Lung (tissue), 12 donors: ENCODE results near the gene ATXN10. TPM values are rescaled to one million over a fixed set of nuclear protein-coding genes. Genes with fewer than 3 reads are reported as not detected.

Experiments used
- ATAC-seq: fragments of 200-7000 bp; cut with Tn5 transposase; one replicate; pipeline ENCODE4 v1.9.1; 2020; ENCODE audit warnings: moderate number of reproducible peaks; ENCODE audit not compliant: insufficient read depth, low FRiP score
- DNase-seq, 3 donors: peaks; one replicate each; pipeline ENCODE4 v3.0.0-alpha.2; 2013 to 2017
- H3K27ac ChIP-seq, 2 donors: one replicate each; pipeline ENCODE4 v1.5.1; 2013; ENCODE audit warnings: mild to moderate bottlenecking in 2 of 2, moderate library complexity in 2 of 2, control low read depth in 1 of 2, inconsistent platforms in 1 of 2, low read depth in 1 of 2, low read length in 1 of 2
- H3K27me3 ChIP-seq, 3 donors: one replicate each; pipeline ENCODE4 v1.5.1; 2013; ENCODE audit warnings: low read length in 2 of 3; ENCODE audit not compliant: control insufficient read depth in 3 of 3, insufficient read depth in 3 of 3
- H3K36me3 ChIP-seq, 4 donors: one replicate each; pipeline ENCODE4 v1.5.1; 2013; ENCODE audit warnings: low read length in 4 of 4, mild to moderate bottlenecking in 1 of 4, moderate library complexity in 1 of 4; ENCODE audit not compliant: control insufficient read depth in 4 of 4, insufficient read depth in 4 of 4
- H3K4me1 ChIP-seq, 5 donors: one replicate each; pipeline ENCODE4 v1.5.1; 2013; ENCODE audit warnings: low read length in 5 of 5, mild to moderate bottlenecking in 2 of 5, moderate library complexity in 1 of 5; ENCODE audit not compliant: control insufficient read depth in 5 of 5, insufficient read depth in 5 of 5
- H3K4me3 ChIP-seq: one replicate; pipeline ENCODE4 v1.5.1; 2013; ENCODE audit warnings: mild to moderate bottlenecking, control low read depth, moderate library complexity
- H3K9ac ChIP-seq, 2 donors: one replicate each; pipeline ENCODE4 v1.5.1; 2013; ENCODE audit warnings: low read length in 2 of 2, control low read depth in 1 of 2; ENCODE audit not compliant: insufficient read depth in 1 of 2
- H3K9me3 ChIP-seq, 4 donors: one replicate each; pipeline ENCODE4 v1.5.1; 2013; ENCODE audit warnings: low read length in 3 of 4, mild to moderate bottlenecking in 1 of 4, moderate library complexity in 1 of 4; ENCODE audit not compliant: control insufficient read depth in 4 of 4, insufficient read depth in 3 of 4
- WGBS, 2 donors: extraction: QIAGEN DNeasy Blood & Tissue Kit; methylation state at CpG; one replicate each; pipeline ENCODE4 v1.1.7; 2013; 5-methylcytosine and 5-hydroxymethylcytosine counted together
- polyA plus RNA-seq, 2 donors: library from polyadenylated mRNA; stranded (reverse); fragments of 200-250 nt; gene quantifications; one replicate each; pipeline ENCODE4 v1.2.1, GENCODE V29; 2013
- total RNA-seq, 2 donors: library from RNA; depleted of rRNA in 1 of 2; stranded (reverse); fragments of >200 nt in 1 of 2; gene quantifications; one replicate each; pipeline ENCODE4 v1.2.1, GENCODE V29; 2014 to 2021
- TF ChIP-seq, protein P1 (sequence below): IDR thresholded peaks from 2 replicates; pipeline ENCODE4 v1.5.1; 2012; ENCODE audit warnings: mild to moderate bottlenecking; ENCODE audit errors: control extremely low read depth, extremely low read depth
- donor health status: control.
- donor health status: control.
- donor health status: Bipolar disorder and iron deficiency.
- donor health status: healthy.
- donor health status: DM: yes; HTN: yes; CAD: no.

Gene ATXN10
- total and polyA plus RNA-seq, 4 donors = 41.9 to 164 (median 92.2) TPM

- Histone ChIP-seq H3K27ac (peak overlapping the region; percentile 16 to 54), H3K36me3 (peaks cover 10 to 51% (median 37%) of the 10 kb centered on the region in 4 donors), H3K27me3 (no peaks in the 10 kb centered on the region), H3K4me3 (no peak overlapping the region), H3K9ac (no peak overlapping the region), H3K9me3 (peaks cover 0 to 3% (median 1%) of the 10 kb centered on the region in 4 donors), H3K4me1 (peaks cover 4 to 7% (median 6%) of the 10 kb centered on the region in 5 donors)
- WGBS, 2 donors = 30 to 53% methylated on average over 1 of the region's 1 CpG
- DNase-seq (peak in 1 of 3 donors; percentile 12), ATAC-seq (peak; percentile 28)
- TF ChIP-seq, protein P1, sequence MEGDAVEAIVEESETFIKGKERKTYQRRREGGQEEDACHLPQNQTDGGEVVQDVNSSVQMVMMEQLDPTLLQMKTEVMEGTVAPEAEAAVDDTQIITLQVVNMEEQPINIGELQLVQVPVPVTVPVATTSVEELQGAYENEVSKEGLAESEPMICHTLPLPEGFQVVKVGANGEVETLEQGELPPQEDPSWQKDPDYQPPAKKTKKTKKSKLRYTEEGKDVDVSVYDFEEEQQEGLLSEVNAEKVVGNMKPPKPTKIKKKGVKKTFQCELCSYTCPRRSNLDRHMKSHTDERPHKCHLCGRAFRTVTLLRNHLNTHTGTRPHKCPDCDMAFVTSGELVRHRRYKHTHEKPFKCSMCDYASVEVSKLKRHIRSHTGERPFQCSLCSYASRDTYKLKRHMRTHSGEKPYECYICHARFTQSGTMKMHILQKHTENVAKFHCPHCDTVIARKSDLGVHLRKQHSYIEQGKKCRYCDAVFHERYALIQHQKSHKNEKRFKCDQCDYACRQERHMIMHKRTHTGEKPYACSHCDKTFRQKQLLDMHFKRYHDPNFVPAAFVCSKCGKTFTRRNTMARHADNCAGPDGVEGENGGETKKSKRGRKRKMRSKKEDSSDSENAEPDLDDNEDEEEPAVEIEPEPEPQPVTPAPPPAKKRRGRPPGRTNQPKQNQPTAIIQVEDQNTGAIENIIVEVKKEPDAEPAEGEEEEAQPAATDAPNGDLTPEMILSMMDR = no peak
Measured at GRCh38 chr22:45743687-45744086, 72.1 kb downstream of the ATXN10 start.

DNA sequence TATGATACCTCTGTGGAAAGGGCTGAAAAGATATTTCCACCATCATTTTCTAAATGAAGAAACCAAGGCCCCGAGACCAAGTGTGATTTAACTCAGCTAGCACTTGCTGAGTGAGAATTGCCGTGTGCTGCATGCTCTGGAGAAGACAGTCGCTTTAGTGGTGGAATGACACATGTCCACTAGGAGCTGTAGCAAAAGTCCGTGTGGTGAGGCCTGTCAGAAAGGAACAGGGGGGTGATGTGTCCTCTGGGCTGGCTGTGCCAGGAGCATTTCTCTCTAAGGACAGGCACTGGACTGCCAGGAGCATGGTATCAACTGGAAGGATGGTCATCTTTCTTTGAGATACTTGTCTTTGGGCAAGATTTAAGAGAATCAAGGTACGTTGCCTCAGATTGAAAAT is 72.8 kb downstream of the ATXN10 start:
- peak overlapping the region in 1 of 2 donors; percentile 54 for H3K27ac ChIP-seq
- no peak overlapping the region for H3K4me3 ChIP-seq
- ATAC-seq (no peak), DNase-seq (no peak)
- peaks cover 4 to 7% (median 6%) of the 10 kb centered on the region in 5 donors for H3K4me1 ChIP-seq
- H3K9me3 ChIP-seq = peaks cover 0 to 3% (median 1%) of the 10 kb centered on the region in 4 donors
- H3K36me3 ChIP-seq = peaks cover 11 to 46% (median 31%) of the 10 kb centered on the region in 4 donors
- 74 to 84% methylated on average over 5 of the region's 5 CpGs for WGBS, 2 donors
- no peak overlapping the region for H3K9ac ChIP-seq
- TF ChIP-seq, protein P1 = no peak
- H3K27me3 ChIP-seq = no peaks in the 10 kb centered on the region

- H3K27ac ChIP-seq = no peak overlapping the region
- peaks cover 0 to 17% (median 5%) of the 10 kb centered on the region in 4 donors for H3K36me3 ChIP-seq
- H3K27me3 ChIP-seq = no peaks in the 10 kb centered on the region
- H3K4me1 ChIP-seq = peaks cover 0 to 5% (median 0%) of the 10 kb centered on the region in 5 donors
- H3K9me3 ChIP-seq = no peaks in the 10 kb centered on the region
- TF ChIP-seq, protein P1 = no peak
- no peak overlapping the region for H3K4me3 ChIP-seq
- no peak overlapping the region for H3K9ac ChIP-seq
- ATAC-seq (no peak), DNase-seq (no peak)
- WGBS, 2 donors = 86 to 90% methylated on average over 3 of the region's 3 CpGs
Measured at GRCh38 chr22:45750626-45751025, 79.0 kb downstream of the ATXN10 start.

- Histone ChIP-seq H3K36me3 (peaks cover 0 to 13% (median 6%) of the 10 kb centered on the region in 4 donors), H3K9ac (no peak overlapping the region), H3K9me3 (no peaks in the 10 kb centered on the region), H3K27ac (no peak overlapping the region), H3K4me1 (peaks cover 0 to 9% (median 7%) of the 10 kb centered on the region in 5 donors), H3K4me3 (no peak overlapping the region), H3K27me3 (no peaks in the 10 kb centered on the region)
- ATAC-seq = no peak
- no peak for DNase-seq
- WGBS, 2 donors = 88 to 92% methylated on average over 2 of the region's 2 CpGs
- TF ChIP-seq, protein P1 = no peak
Measured at GRCh38 chr22:45752036-45752435, 80.4 kb downstream of the ATXN10 start.
